AG04450 (cell line): ENCODE results near the gene PTGDR. TPM values are rescaled to one million over a fixed set of nuclear protein-coding genes. Genes with fewer than 3 reads are reported as not detected.

ENCODE experiments used
- CTCF ChIA-PET: fragments of 300-600, 350-600 bp; formaldehyde crosslinking; extraction: SDS; loops from one replicate; lab custom pipeline; 2022; ENCODE audit warnings: antibody characterized with exemption, inconsistent platforms; lab: Charles Lee
- POLR2A ChIA-PET: fragments of 350-600 bp; formaldehyde crosslinking; extraction: SDS; loops from one replicate; lab custom pipeline; 2021; ENCODE audit warnings: antibody characterized with exemption, inconsistent platforms; lab: Yijun Ruan, JAX
- DNase-seq: peaks from one replicate; pipeline ENCODE4 v3.0.0-alpha.2; 2011; ENCODE audit warnings: low read depth, low spot score
- H3K27ac ChIP-seq: one replicate; pipeline ENCODE4 v1.5.1; 2012; ENCODE audit warnings: low read depth, low read length, control low read depth
- H3K27me3 ChIP-seq: one replicate; pipeline ENCODE4 v1.6.0; 2012; ENCODE audit warnings: low read length; ENCODE audit not compliant: control insufficient read depth, insufficient read depth
- H3K4me3 ChIP-seq: 2 replicates; pipeline ENCODE4 v1.5.1; 2011; ENCODE audit warnings: mild to moderate bottlenecking, low read depth, low read length, control low read depth
- H3K9me3 ChIP-seq: 2 replicates; pipeline ENCODE4 v1.5.1; 2012; ENCODE audit warnings: low read length; ENCODE audit not compliant: control insufficient read depth, insufficient read depth
- polyA plus RNA-seq: library from polyadenylated mRNA; depleted of rRNA; stranded (reverse); fragments of >200 nt; gene quantifications from 2 replicates; pipeline ENCODE4 v1.2.3, GENCODE V29; 2011; rRNA removed
- TF ChIP-seq, protein P1 (sequence below): IDR thresholded peaks from 2 replicates; pipeline ENCODE4 v1.5.1; 2011; ENCODE audit warnings: low read depth, low read length, control low read depth, inconsistent platforms

Gene PTGDR
- polyA plus RNA-seq, 1 experiment: not detected

DNA sequence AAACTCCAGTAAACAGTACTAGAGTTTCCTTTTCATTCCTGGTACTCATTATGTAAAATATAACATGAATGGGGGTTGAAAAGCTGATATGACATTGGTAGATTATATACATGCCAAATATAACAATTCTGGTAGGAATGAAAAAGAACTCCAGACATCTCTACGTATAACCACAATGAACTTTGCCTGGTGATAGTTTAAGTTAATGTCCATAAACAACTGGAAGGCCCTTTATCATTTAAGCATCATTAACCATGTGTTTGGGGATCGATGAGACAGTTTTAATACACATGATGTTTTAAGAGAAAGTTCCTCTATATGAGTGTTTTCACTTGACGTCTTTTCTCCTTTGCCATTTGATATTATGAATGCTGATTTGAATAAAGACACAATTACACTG, 52.4 kb downstream of the PTGDR start:
- H3K27me3 ChIP-seq: no peaks in the 10 kb centered on the region
- DNase-seq: no peak
- peak overlapping the region; percentile 2; the same call in 1 of the 2 replicates for H3K4me3 ChIP-seq
- H3K27ac ChIP-seq: no peak overlapping the region
- H3K9me3 ChIP-seq: peaks cover 2% of the 10 kb centered on the region; the same call in 1 of the 2 replicates
- CTCF ChIA-PET: interaction anchor here (1.0 to 1.1 kb wide), 2 partner anchors 20 to 21 kb away, joined by 3 to 4 read pairs; no protein-coding TSS in a partner anchor
- POLR2A ChIA-PET: no interaction called here
- TF ChIP-seq, protein P1, sequence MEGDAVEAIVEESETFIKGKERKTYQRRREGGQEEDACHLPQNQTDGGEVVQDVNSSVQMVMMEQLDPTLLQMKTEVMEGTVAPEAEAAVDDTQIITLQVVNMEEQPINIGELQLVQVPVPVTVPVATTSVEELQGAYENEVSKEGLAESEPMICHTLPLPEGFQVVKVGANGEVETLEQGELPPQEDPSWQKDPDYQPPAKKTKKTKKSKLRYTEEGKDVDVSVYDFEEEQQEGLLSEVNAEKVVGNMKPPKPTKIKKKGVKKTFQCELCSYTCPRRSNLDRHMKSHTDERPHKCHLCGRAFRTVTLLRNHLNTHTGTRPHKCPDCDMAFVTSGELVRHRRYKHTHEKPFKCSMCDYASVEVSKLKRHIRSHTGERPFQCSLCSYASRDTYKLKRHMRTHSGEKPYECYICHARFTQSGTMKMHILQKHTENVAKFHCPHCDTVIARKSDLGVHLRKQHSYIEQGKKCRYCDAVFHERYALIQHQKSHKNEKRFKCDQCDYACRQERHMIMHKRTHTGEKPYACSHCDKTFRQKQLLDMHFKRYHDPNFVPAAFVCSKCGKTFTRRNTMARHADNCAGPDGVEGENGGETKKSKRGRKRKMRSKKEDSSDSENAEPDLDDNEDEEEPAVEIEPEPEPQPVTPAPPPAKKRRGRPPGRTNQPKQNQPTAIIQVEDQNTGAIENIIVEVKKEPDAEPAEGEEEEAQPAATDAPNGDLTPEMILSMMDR: no peak

- no peak for DNase-seq
- POLR2A ChIA-PET: interaction anchor here (0.6 to 1.0 kb wide), 2 partner anchors 8 to 133 kb away, joined by 3 read pairs; no protein-coding TSS in a partner anchor
- Histone ChIP-seq H3K9me3 (peaks cover 2% of the 10 kb centered on the region; the same call in 1 of the 2 replicates), H3K27ac (no peak overlapping the region), H3K4me3 (no peak overlapping the region), H3K27me3 (no peaks in the 10 kb centered on the region)
- CTCF ChIA-PET: interaction anchor here (1.2 kb wide), 1 partner anchor 8 kb away, joined by 3 read pairs; no protein-coding TSS in a partner anchor
- TF ChIP-seq, protein P1: no peak
Observed at GRCh38 chr14:52325126-52325525, 57.6 kb downstream of the PTGDR start.

DNA sequence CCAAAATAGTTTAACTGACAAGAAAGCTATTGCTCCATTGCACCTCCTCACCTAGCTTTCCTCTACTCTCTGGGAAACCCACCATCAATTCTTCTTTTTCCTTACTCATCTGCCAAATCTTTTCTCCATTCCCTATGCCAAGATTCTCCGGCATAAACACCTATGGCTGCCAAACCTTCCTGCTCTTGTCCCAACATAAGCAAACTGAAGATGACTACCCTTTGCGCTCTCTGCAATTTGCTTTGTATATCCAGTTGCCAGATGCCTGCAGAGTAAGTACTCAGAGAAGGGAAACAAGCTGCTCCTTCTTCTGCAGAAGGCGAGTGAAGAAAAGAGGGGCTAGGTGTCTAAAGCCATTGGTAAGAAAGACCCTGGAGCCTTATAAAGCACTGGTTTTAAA, 58.1 kb downstream of the PTGDR start:
- peak; percentile 80 for DNase-seq
- no peaks in the 10 kb centered on the region for H3K27me3 ChIP-seq
- no peak overlapping the region for H3K27ac ChIP-seq
- POLR2A ChIA-PET: interaction anchor here (0.6 to 1.0 kb wide), 2 partner anchors 7 to 133 kb away, joined by 3 read pairs; no protein-coding TSS in a partner anchor
- H3K4me3 ChIP-seq: no peak overlapping the region
- peaks cover 2% of the 10 kb centered on the region; the same call in 1 of the 2 replicates for H3K9me3 ChIP-seq
- TF ChIP-seq, protein P1: no peak
- CTCF ChIA-PET: interaction anchor here (1.2 kb wide), 1 partner anchor 9 kb away, joined by 3 read pairs; no protein-coding TSS in a partner anchor

Other genes with a start within 250 kb of the PTGDR start
- gene NID2, start 198.6 kb upstream of the PTGDR start, polyA plus RNA-seq: 413 and 418 TPM in 2 replicates
- 56.9 and 70.7 TPM in 2 replicates for gene PTGER2, start 46.6 kb downstream of the PTGDR start, polyA plus RNA-seq